Renal pelvis (tissue), 12 donors: ENCODE data around the gene ZFP36L1. TPM values are rescaled to one million over a fixed set of nuclear protein-coding genes. Genes with fewer than 3 reads are reported as not detected.

Experiments
- DNase-seq: peaks from one replicate; pipeline ENCODE4 v3.0.0-alpha.2; 2013
- long read RNA-seq, 16 experiments: transcript quantifications; one replicate each; lab custom pipeline, GENCODE V29; 2026
- polyA plus RNA-seq, 3 donors: library from polyadenylated mRNA; unstranded; fragments of 120-200 nt; gene quantifications; one replicate each; pipeline ENCODE4 v1.2.1, GENCODE V29; 2013; ENCODE audit not compliant: insufficient read length in 3 of 3

The ZFP36L1 gene, protein sequence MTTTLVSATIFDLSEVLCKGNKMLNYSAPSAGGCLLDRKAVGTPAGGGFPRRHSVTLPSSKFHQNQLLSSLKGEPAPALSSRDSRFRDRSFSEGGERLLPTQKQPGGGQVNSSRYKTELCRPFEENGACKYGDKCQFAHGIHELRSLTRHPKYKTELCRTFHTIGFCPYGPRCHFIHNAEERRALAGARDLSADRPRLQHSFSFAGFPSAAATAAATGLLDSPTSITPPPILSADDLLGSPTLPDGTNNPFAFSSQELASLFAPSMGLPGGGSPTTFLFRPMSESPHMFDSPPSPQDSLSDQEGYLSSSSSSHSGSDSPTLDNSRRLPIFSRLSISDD
- 100 to 1,000 TPM; 230 to 248 (median 235) TPM for polyA plus RNA-seq
- long read RNA-seq, donor 1, transcript ZFP36L1-202 (2 exons, 3,190 nt), result major isoform, 148 of 149 reads
- long read RNA-seq, donor 1, partial matches to known transcripts, result 0 of 149 reads
- long read RNA-seq, donor 1, other reads (novel, unspliced or antisense), result 0 of 149 reads
- long read RNA-seq, donor 2, transcript ZFP36L1-202 (2 exons, 3,190 nt), result major isoform, 169 of 170 reads
- long read RNA-seq, donor 2, partial matches to known transcripts, result 0 of 170 reads
- long read RNA-seq, donor 2, other reads (novel, unspliced or antisense), result 0 of 170 reads
- long read RNA-seq, donor 3, transcript ZFP36L1-202 (2 exons, 3,190 nt), result major isoform, 188 of 190 reads
- long read RNA-seq, donor 3, partial matches to known transcripts, result 0 of 190 reads
- long read RNA-seq, donor 3, other reads (novel, unspliced or antisense), result 0 of 190 reads
- long read RNA-seq, donor 4, transcript ZFP36L1-202 (2 exons, 3,190 nt), result major isoform, 192 of 193 reads
- long read RNA-seq, donor 4, partial matches to known transcripts, result 0 of 193 reads
- long read RNA-seq, donor 4, other reads (novel, unspliced or antisense), result 0 of 193 reads
- long read RNA-seq, donor 5, transcript ZFP36L1-202 (2 exons, 3,190 nt), result major isoform, 102 of 108 reads
- long read RNA-seq, donor 5, partial matches to known transcripts, result 0 of 108 reads
- long read RNA-seq, donor 5, other reads (novel, unspliced or antisense), result 6 of 108 reads
- long read RNA-seq, donor 6, transcript ZFP36L1-202 (2 exons, 3,190 nt), result major isoform, 170 of 173 reads
- long read RNA-seq, donor 6, partial matches to known transcripts, result 0 of 173 reads
- long read RNA-seq, donor 6, other reads (novel, unspliced or antisense), result 0 of 173 reads
- long read RNA-seq, donor 7, transcript ZFP36L1-202 (2 exons, 3,190 nt), result major isoform, 241 of 241 reads
- long read RNA-seq, donor 7, partial matches to known transcripts, result 0 of 241 reads
- long read RNA-seq, donor 7, other reads (novel, unspliced or antisense), result 0 of 241 reads
- long read RNA-seq, donor 8, transcript ZFP36L1-202 (2 exons, 3,190 nt), result major isoform, 260 of 269 reads
- long read RNA-seq, donor 8, partial matches to known transcripts, result 0 of 269 reads
- long read RNA-seq, donor 8, other reads (novel, unspliced or antisense), result 9 of 269 reads
- long read RNA-seq, donor 9, transcript ZFP36L1-202 (2 exons, 3,190 nt), result major isoform, 211 of 214 reads
- long read RNA-seq, donor 9, partial matches to known transcripts, result 0 of 214 reads
- long read RNA-seq, donor 9, other reads (novel, unspliced or antisense), result 0 of 214 reads
- long read RNA-seq, donor 10, transcript ZFP36L1-202 (2 exons, 3,190 nt), result major isoform, 164 of 166 reads
- long read RNA-seq, donor 10, partial matches to known transcripts, result 0 of 166 reads
- long read RNA-seq, donor 10, other reads (novel, unspliced or antisense), result 0 of 166 reads
- long read RNA-seq, donor 11, transcript ZFP36L1-202 (2 exons, 3,190 nt), result major isoform, 128 of 130 reads
- long read RNA-seq, donor 11, partial matches to known transcripts, result 0 of 130 reads
- long read RNA-seq, donor 11, other reads (novel, unspliced or antisense), result 0 of 130 reads
- long read RNA-seq, donor 12, transcript ZFP36L1-202 (2 exons, 3,190 nt), result major isoform, 257 of 262 reads
- long read RNA-seq, donor 12, partial matches to known transcripts, result 0 of 262 reads
- long read RNA-seq, donor 12, other reads (novel, unspliced or antisense), result 5 of 262 reads
- long read RNA-seq, donor 13, transcript ZFP36L1-202 (2 exons, 3,190 nt), result major isoform, 96 of 96 reads
- long read RNA-seq, donor 13, partial matches to known transcripts, result 0 of 96 reads
- long read RNA-seq, donor 13, other reads (novel, unspliced or antisense), result 0 of 96 reads
- long read RNA-seq, donor 14, result 0 reads
- long read RNA-seq, donor 15, result 0 reads
- long read RNA-seq, donor 16, transcript ZFP36L1-202 (2 exons, 3,190 nt), result major isoform, 182 of 184 reads
- long read RNA-seq, donor 16, partial matches to known transcripts, result 0 of 184 reads
- long read RNA-seq, donor 16, other reads (novel, unspliced or antisense), result 0 of 184 reads

DNA sequence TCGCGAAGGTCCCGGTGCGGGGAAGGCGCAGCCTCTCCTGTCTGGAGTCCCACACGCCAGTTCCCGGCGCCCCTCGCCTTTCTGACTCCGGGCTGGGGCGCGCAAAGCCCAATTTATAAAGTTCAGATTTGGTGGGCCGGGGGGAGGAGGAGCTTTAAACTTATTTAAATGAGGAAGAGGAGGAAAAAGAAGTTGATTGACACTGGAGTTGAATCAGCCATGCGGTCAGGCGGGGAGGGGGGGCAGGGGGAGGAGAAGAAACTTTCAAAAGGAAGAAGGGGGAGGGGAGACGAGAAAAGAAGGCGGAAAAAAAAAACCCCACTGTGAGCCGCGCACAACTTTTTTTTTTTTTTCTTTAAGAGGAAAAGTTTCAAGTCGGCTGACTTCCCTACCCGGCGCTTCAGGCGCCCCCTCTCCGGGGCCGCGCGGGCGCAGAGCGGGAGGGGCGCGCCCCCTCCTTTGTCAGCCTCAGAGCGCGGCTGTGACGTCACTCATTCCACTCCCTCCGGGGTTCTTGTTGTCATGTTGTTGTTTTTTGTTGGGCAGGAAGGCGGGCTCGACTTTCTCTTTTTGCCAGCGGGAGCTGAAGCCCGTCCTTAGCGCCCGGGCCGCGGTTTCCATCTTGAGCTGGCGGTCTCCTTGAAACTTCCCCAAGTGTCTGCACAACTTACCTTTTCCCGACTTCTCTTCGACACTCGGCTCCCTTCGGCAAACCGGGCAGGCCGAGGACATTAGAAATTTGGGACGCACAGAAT, at the start of gene ZFP36L1:
TSS of gene ZFP36L1 (minus strand) at position 89 of the 755 bp plus-strand sequence. CDS start 129 bp downstream, outside the sequence.
- DNase-seq, result peak; percentile 99

DNA sequence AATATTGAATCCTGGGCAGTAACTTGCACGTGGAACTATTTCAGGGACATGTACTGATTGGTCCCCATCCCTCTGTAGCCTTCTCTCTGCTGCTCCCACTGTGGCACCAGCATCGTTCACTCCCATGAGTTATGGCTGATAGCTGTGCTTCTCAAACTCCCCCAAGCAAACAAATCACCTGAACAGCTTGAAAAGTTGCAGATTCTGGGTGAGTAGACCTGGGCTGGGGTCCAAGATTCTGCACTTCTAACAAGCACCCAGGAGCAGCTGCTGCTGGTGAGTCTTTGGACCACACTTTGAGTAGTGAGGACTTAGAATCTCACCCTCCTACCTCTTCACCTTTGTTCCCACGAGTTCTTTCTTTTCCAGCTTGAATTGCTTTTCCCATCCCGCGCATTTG, 49.4 kb upstream of the ZFP36L1 start:
- DNase-seq, result no peak

DNA sequence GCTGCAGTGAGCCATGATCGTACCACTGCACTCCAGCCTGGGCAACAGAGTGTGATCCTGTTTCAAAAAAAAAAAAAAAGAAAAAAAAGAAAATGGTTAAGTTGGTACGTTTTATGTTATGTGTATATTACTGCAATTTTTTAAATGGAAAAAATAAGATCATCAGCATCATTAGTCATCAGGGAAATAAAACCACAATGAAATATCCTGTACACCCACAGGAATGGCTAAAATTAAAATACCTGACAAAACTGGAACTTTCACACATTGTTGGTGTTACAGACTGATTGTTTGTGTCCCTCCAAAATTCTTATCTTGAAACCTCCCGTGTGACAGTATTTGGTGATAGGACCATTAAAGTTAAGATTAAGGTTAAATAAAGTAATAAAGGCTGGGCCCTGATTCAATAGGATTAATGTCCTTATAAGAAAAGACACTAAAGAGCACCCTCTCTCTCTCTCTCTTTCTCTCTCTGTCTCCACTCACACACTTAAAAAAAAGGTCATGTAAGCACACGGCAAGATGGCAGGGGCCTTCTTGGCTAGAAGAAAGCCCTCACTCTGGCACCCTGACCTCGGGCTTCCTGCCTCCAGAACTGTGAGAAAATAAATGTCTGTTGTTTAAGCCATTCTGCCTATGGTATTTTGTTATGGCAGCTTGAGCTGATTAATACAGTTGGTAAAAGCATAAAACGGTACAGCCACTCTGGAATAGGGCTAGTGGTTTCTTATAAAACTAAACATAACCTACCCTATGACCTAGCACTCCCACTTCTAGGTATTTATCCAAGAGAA, 48.3 kb upstream of the ZFP36L1 start:
- DNase-seq, result no peak

DNA sequence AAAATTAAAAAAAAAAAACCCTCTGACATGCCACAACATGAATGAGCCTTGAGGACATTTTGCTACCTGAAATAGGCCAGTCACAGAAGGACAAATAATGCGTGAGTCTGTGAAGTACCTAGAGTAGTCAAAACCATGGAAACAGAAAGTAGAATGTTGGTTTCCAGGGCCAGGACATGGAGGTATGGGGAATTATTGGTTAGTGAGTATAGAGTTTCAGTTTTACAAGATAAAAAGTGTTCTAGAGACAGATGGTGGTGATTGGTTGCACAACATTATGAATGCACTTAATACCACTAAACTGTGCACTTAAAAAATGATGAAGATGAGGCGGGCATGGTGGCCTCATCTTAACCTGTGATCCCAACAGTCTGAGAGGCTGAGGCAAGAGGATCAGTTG, 47.6 kb upstream of the ZFP36L1 start:
- DNase-seq, result no peak

DNA sequence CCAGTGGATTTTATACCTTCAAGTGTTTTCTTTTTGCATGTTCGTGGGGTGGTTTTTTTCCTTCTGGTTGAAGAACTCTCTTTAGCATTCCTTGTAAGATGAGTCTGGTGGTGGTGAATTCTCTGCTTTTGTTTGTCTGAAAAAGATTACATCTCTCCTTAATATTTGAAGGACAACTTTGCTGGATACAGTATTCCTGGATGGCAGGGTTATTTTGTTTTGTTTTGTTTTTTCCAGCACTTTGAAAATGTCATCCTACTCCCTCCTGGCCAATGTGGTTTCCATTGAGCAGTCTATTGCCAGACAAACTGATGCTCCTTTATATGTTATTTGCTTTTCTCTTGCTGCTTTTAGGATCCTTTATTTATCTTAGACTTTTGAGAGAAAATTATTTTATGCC, 43.2 kb upstream of the ZFP36L1 start:
- no peak for DNase-seq

DNA sequence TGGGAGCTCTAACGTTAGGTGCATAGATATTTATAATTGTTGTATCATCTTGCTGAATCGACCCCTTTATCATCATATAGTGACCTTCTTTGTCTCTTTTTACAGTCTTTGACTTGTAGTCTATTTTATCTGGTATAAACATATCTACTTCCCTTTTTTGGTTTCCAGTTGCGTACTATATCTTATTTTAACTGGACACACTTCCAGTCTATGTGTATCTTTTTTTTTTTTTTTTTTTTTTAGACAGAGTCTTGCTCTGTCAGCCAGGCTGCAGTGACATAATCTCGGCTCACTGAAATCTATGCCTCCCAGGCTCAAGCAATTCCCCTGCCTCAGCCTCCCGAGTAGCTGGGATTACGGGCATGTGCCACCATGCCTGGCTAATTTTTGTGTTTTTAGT, 41.9 kb upstream of the ZFP36L1 start:
- no peak for DNase-seq

DNA sequence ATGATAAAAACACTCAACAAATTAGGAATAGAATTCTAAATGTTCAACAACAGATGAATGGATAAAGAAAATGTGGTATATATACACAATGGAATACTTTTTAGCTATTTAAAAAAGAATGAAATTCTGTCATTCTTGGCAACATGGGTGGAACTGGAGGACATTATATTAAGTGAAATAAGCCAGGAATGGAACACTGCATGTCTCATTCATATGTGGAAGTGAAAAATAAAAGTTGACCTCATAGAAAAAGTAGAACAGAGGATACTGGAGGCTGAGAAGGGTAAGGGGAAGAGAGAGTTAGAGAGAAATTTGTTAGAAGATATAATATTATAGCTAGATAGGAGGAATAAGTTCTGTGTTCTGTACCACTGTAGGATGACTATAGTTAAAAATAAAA, 35.8 kb upstream of the ZFP36L1 start:
- no peak for DNase-seq

DNA sequence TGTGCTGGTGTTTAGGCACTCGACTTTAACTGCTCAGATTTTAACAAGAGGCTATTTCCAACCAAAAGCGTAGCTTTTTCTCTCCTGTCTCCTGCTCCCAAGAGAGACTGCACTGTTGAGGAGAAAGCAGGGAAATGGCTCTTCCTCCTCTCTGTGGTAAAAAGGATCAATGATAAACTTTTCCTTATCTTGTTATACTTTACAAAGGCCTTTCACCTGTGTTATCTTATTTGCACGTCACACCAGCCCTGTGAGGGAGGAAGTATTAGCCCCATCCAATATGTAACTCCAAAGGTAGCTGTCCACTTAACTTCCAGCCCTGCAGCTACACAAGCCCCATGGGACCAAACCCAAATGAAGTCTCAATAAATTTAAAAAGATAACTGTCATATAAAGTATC, 32.9 kb upstream of the ZFP36L1 start:
- DNase-seq, result no peak

DNA sequence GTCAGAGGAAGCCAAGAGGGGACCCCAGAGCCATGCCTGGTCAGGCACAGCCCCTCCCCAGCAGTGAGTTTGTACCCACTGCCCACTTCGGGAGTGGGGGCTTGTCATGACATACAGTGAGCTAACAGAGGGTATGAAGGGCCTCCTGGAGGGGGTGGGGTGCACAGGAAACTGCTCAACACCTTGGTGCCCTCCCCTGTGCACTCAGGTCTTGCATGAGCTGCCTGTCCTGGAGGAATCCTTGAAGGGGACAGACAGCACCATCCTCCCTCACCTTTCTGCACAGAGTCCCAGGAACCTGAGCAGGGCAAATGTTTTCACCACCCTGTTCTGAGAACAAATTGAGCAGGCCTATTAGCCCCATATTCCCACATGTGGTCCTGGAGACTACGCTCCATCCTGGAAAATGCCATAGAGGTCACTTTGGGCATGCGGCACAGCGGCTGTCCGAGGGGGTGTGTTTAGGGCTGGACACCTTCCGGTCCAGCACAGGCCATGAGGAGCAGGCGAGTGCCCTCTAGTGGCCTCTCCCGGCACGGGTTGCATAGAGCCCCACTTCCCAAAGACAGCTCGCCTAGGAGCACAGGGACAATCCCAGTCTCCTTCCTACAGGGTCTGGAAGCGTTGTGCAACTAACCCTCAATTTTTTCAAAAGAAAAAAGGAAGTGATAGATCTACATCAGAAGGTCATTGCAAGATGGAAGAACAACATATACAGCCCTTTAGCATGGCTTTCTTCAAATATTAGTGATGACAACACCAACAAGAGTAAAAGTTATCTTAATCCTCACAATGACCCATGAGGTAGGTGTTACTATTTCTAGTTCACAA, 31.9 kb upstream of the ZFP36L1 start:
- peak; percentile 72 for DNase-seq

DNA sequence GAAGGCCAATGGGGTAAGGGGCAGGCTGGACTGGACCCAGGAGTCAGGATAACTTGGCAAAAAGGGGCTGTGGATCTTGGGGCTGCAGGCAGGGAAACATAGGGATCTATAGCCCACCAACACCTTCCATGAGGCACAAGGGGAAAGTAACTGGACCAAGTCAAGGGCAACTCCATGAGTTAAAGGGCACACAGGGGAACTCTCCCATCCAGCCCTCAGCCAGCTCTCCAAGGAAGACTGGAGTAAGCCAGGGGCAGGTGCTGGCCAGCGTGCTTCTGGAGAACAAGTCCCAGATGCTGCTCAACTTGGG, 31.3 kb upstream of the ZFP36L1 start:
- DNase-seq, result no peak

DNA sequence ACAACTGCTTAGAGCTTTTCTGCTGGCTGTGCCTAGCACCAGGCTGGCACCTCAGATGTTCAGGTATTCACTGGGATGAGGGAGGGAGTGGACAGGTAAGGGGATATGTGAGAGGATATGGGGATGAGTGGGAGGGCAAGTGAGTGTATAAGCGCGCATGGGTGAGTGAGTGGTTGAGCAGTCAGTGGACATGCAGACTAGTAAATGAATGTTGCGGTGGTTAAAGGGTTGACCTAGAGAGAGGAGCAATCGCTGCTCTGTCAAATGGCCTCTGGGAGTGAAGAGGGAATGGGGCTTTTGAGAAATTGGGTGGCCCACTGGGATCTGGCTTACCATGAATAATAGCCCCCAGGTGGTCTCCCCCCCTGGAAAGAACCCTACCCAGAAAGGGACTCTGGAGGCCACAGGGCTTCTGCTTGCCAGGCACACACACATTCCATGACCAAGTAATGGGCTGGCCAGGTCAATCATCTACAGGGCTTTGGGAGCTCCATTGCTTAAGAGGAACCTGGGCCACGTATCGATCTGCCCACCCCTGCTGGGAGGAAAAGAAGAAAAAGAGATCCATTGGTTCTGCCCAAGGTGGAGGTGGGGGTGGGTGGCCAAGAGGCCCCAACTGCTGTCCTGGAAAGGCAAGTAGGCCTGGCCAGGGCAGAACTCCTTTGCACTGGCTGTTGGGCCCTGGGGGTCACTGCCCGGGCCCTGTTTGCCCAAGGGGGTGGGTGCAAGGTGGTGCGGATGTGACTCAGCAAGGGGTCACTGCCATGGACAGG, 30.8 kb upstream of the ZFP36L1 start:
- DNase-seq, result no peak

DNA sequence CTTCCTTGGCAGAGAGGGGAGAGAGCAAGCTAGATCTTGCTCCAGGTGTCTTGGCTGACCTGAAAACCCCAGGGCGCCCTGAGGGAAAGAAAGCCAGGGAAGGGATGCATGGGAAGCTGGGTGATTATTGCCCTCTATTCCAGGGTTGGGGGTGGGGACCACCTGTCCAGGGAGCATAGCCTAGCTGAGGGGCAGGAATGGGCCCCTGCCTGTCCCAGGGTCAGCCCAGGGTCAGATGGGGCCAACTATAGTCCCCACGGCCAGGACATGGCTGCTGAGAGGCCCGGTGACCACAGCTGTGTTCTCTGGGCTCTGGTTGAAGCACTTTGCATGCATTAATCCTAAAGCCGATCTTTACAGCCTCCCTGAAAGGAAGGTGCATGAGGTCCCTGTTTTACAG, 30.1 kb upstream of the ZFP36L1 start:
- DNase-seq, result no peak

DNA sequence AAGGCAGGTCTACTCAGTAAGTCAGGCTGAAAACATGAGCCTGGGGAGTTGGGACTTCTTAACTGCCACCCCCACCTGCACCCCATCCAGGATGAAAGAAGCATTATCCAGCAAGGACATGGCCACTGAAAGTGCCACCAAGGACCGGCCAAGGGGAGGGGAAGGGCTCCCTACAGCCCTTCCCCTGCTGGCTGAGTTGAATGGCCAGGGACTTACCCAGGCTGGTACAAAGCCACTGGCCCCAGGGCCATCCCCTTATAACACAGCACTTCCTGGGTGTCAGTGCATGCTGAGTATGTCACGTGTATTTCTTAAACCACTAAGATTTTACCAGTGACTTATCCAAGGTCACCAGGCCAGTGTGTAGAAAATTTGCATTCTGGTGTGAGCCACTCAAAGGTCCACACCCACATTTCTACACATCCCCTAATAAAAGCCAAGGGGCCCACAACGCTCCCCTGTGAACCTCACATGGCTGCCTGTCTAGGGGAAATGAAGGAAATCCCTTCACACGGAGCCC, 29.3 kb upstream of the ZFP36L1 start:
- no peak for DNase-seq

DNA sequence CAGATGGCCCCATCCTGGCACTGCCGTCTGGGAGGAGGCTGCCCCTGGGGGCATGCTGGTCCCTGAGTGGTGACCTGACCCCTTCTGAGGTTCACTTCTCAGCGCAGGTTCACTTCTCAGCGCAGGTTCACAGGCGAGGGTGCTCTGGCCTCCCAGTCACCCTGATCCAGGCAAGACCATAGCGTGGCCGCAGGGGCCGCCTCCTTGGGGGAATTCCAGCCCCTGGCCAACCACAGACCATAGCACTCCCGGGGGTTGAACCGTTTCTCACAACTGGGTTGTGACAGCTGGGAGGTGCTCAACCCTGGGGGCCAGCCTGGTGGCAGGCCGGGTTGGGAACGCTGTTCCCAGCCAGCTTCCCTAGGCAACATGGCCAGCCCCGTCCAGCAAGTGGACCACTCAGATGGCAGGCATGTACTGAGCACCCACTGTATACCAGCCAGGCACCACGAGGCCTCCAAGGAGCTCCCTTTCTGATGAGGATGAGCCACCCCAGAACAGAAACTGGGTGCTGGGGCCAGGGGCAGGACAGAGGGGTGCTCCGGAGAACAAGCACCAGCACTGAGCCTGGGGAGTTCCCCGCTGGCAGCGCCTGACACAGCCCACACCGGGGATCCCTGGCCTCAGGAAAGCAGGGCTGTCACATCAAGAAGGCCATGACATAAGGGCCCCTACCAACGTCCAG, 28.3 kb upstream of the ZFP36L1 start:
- DNase-seq, result no peak

DNA sequence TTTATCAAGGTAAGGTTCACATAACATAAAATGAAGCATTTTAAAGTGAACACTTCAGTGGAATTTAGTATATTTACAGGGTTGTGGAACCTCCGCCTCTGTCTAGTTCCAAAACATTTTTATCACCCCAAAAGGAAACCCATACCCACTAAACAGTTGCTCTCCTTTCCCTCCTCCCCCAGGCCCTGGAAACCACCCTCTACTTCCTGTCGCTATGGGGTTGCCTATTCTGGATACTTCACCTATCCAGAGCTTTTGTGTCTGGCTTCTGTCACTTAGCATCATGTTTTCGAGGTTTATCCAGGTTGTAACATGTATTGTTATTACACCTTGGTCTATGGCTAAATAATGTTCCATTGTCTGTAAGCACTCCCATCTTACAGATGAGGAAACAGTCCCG, 27.7 kb upstream of the ZFP36L1 start:
- no peak for DNase-seq

DNA sequence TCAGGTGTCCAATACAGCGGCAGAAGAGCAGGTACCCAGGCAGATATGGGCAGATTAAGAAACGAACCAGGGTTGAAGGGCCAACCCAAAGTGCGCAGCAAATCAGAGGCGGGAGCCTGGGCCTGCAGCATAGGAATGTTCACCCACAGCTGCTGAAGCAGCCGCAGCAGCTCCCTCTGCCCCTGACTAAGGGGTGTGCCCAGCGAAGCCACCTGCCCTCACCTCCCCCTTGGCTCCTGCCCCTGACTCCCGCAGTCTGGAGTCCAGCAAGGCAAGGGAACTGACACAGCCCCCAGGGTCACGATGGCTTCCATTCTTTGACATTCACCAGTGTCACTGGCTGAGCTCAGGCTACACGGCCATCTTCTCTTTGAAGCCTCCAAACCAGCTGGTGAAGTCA, 27.3 kb upstream of the ZFP36L1 start:
- DNase-seq, result no peak
